RWPE2 (cell line): ENCODE data around the gene OPALIN.

Source experiments
- ATAC-seq: fragments of 200-7000 bp; cut with Tn5 transposase; 3 replicates; pipeline ENCODE4 v1.9.1; 2021; ENCODE audit warnings: low read depth
- DNase-seq: peaks from one replicate; pipeline ENCODE4 v3.0.0-alpha.2; 2020; ENCODE audit warnings: low spot score
- H3K27ac ChIP-seq: fragments of 450-650 bp; 2 replicates; pipeline ENCODE4 v1.5.1; 2017; ENCODE audit warnings: mild to moderate bottlenecking; ENCODE audit not compliant: poor library complexity, severe bottlenecking
- H3K27me3 ChIP-seq: fragments of 250-450 bp; sonication (Bioruptor Pico); 2 replicates; pipeline ENCODE4 v1.5.1; 2021; ENCODE audit warnings: mild to moderate bottlenecking, moderate library complexity; ENCODE audit not compliant: insufficient read depth, poor library complexity, severe bottlenecking
- H3K36me3 ChIP-seq: fragments of 250-450 bp; sonication (Bioruptor Pico); 2 replicates; pipeline ENCODE4 v1.5.1; 2020; ENCODE audit warnings: low read depth, mild to moderate bottlenecking, moderate library complexity
- H3K4me1 ChIP-seq: fragments of 250-450 bp; sonication (Bioruptor Pico); 2 replicates; pipeline ENCODE4 v1.5.1; 2021; ENCODE audit warnings: mild to moderate bottlenecking, moderate library complexity; ENCODE audit not compliant: insufficient read depth, poor library complexity, severe bottlenecking
- H3K4me3 ChIP-seq: fragments of 250-450 bp; sonication (Bioruptor Pico); 2 replicates; pipeline ENCODE4 v1.5.1; 2021; ENCODE audit warnings: mild to moderate bottlenecking, moderate library complexity; ENCODE audit not compliant: severe bottlenecking
- H3K9me3 ChIP-seq: fragments of 250-450 bp; sonication (Bioruptor Pico); 2 replicates; pipeline ENCODE4 v1.5.1; 2021; ENCODE audit warnings: mild to moderate bottlenecking, moderate library complexity; ENCODE audit not compliant: severe bottlenecking
- TF ChIP-seq, protein P1 (sequence below): fragments of 450-650 bp; IDR thresholded peaks from one replicate; pipeline ENCODE4 v1.5.1; 2017; ENCODE audit warnings: mild to moderate bottlenecking, moderate library complexity; ENCODE audit not compliant: poor library complexity, severe bottlenecking

OPALIN gene

DNA sequence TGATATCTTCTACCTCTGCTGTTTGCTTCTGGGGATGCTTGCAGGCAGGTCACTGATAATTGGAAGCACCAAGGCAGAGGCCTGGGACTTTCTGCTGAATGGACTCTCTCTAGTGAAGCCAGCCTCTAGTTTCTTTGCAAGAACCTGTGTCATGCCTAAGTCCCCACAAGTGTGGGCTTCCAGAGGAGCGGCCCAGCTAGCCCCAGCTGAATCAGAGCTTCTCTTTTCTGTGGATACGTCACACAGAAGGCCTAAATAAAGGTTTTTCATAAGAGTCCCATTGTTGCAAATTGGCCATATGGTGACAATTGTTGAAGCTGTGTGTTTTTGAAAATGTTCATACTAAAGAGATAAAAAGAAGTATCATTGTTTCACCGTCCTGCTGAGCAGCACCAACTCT, 6.8 kb upstream of the OPALIN start:
- no peak for ATAC-seq
- Histone ChIP-seq H3K27me3 (no peaks in the 10 kb centered on the region), H3K27ac (no peak overlapping the region), H3K4me3 (no peak overlapping the region), H3K4me1 (peaks cover 4% of the 10 kb centered on the region), H3K36me3 (no peaks in the 10 kb centered on the region), H3K9me3 (no peaks in the 10 kb centered on the region)
- TF ChIP-seq, protein P1, sequence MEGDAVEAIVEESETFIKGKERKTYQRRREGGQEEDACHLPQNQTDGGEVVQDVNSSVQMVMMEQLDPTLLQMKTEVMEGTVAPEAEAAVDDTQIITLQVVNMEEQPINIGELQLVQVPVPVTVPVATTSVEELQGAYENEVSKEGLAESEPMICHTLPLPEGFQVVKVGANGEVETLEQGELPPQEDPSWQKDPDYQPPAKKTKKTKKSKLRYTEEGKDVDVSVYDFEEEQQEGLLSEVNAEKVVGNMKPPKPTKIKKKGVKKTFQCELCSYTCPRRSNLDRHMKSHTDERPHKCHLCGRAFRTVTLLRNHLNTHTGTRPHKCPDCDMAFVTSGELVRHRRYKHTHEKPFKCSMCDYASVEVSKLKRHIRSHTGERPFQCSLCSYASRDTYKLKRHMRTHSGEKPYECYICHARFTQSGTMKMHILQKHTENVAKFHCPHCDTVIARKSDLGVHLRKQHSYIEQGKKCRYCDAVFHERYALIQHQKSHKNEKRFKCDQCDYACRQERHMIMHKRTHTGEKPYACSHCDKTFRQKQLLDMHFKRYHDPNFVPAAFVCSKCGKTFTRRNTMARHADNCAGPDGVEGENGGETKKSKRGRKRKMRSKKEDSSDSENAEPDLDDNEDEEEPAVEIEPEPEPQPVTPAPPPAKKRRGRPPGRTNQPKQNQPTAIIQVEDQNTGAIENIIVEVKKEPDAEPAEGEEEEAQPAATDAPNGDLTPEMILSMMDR, result no peak
- no peak for DNase-seq

DNA sequence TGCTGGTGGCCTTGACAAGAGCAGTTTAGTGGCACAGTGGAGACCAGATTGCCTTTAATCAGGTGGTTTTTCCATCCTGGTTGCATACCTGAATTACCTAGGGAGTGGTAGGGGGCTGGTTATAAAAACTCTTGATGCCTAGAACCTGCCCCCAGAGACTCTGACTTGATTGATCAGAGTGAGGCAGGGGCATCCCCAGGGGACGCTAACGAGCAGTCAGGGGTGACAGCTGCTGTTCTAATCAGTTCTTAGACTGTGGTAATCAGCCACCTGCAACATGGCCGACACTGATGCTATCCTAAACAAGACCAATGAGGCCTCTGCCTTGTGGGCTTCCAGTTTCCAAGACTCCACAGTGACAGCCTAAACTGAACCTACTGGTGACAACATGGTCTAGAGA, 2.0 kb upstream of the OPALIN start:
- H3K36me3 ChIP-seq, result no peaks in the 10 kb centered on the region
- TF ChIP-seq, protein P1, result no peak
- ATAC-seq, result no peak

DNA sequence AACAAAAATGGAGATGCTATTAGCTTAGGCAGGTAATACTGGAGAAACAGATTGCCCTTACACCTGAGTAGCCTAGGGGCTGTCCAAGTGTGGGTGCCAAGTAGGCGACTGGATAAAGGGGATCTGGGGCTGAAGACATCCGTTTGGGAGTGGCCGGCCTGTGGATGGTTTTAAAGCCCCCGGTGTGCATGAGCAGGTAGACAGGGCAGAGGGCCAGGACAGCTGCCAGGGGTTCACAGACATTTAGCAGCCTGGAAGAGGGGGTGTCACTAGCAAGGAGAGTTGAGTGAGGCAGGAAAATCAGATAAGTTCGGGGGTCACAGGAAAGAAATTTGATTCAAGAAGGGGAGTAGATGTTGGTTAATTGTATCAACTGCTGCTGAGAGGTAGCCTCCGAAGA, 1.5 kb upstream of the OPALIN start:
- TF ChIP-seq, protein P1, result no peak
- no peak overlapping the region for H3K27ac ChIP-seq
- H3K27me3 ChIP-seq, result peaks cover 3% of the 10 kb centered on the region
- ATAC-seq, result no peak
- H3K4me1 ChIP-seq, result no peaks in the 10 kb centered on the region
- no peak for DNase-seq
- no peaks in the 10 kb centered on the region for H3K9me3 ChIP-seq
- no peaks in the 10 kb centered on the region for H3K36me3 ChIP-seq
- H3K4me3 ChIP-seq, result no peak overlapping the region

More for the DNA sequence above, 2.0 kb upstream of the OPALIN start:
- Histone ChIP-seq H3K9me3 (no peaks in the 10 kb centered on the region), H3K4me3 (no peak overlapping the region), H3K27ac (no peak overlapping the region), H3K27me3 (peaks cover 3% of the 10 kb centered on the region), H3K4me1 (no peaks in the 10 kb centered on the region)
- DNase-seq, result no peak

DNA sequence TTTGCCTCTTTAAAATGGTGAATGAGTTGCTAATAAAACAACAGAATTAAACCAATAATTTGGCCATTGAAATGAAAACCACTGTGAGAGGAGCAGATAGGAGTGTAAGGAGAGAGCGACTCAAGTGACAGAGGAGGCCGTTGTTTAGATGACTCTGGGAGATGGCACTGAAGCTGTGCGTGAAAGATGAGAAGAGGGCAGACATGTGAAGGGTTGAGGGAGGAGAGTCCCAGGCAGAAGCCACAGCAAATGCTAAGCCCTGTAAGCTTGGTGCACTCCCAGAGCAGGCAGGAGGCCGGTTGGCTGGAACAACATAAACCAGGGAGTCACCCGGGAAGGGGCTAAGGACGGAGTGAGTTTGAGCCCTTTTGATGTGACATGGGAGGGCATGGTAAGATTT, 814 bp upstream of the OPALIN start:
- TF ChIP-seq, protein P1, result no peak
- H3K36me3 ChIP-seq, result no peaks in the 10 kb centered on the region
- DNase-seq (no peak), ATAC-seq (no peak)
- H3K9me3 ChIP-seq, result no peaks in the 10 kb centered on the region
- peaks cover 3% of the 10 kb centered on the region for H3K27me3 ChIP-seq
- no peak overlapping the region for H3K4me3 ChIP-seq
- no peaks in the 10 kb centered on the region for H3K4me1 ChIP-seq
- no peak overlapping the region for H3K27ac ChIP-seq

DNA sequence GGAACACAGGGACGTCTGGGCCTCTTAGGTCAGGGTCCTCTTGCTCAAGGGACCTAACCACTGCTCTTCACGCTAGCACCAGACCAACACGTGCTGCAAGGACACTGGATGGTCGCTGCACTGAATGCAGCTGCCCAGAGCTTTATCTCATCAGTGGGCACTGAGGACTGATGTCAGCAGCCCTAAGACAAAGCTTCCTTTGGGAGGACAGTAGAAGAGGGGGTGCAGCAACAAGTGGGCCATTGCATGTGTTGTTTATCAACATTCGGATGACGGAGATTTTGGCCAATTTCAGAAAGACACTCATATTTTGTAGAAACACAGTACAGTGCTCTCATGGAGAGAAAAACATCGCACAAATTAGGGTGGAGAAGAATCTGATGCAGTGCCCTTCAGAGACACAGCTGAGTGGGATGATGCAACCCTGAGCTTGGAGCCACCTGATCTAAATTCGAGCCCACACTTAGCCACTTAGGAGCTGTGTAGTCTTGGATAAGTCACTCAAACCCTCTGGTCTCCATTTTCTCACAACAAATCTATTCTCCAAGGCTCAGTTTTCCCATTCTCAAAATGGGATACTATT, 1.7 kb downstream of the OPALIN start:
- Histone ChIP-seq H3K9me3 (no peaks in the 10 kb centered on the region), H3K36me3 (no peaks in the 10 kb centered on the region), H3K4me1 (no peaks in the 10 kb centered on the region), H3K27ac (no peak overlapping the region), H3K4me3 (no peak overlapping the region), H3K27me3 (peaks cover 3% of the 10 kb centered on the region)
- ATAC-seq, result no peak
- DNase-seq, result no peak
- TF ChIP-seq, protein P1, result no peak
